NCI-H446 treated with DMSO at 0.1 percent for 48 hours (cell line): ENCODE measurements around the gene RTN4R.

Experiments
- DNase-seq: peaks from one replicate; lab custom pipeline; 2025; lab: John Stamatoyannopoulos, UW

RTN4R gene

DNA sequence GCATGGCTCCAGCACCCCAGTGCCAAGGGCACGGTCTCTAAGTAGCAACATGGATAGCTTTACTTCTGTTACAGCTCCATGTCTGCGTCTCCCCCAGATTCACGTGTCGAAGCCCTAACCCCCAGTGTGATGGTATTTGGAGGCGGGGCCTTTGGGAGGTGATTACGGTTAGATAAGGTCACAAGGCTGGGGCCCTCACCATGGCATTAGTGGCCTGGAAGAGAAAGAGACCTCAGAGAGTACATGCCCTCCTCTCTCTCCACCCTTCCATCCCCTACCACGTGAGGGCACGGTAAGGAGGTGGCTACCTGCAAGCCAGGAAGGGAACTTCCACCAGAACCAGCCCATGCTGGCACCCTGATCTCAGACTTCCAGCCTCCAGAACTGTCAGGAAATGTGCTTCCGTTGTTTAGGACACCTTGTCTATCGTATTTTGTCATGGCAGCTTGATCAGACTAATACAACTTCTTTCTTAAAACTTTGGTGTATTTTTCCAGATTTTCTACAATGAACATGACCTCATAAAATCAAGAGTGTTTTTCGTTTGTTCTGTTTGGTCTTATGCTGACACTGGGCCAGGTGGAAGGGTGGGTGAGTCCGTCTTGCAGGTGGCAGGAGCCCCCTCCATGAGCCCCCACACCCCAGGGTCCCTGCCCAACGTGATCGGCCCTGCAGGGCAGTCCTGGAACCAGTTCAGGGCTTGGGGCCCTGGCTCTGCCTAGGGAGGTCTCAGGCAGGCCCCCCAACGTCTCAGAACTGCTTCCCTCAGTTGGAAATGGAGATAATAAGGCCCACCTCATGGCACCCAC is 10.7 kb downstream of the RTN4R start:
- DNase-seq, result no peak

DNA sequence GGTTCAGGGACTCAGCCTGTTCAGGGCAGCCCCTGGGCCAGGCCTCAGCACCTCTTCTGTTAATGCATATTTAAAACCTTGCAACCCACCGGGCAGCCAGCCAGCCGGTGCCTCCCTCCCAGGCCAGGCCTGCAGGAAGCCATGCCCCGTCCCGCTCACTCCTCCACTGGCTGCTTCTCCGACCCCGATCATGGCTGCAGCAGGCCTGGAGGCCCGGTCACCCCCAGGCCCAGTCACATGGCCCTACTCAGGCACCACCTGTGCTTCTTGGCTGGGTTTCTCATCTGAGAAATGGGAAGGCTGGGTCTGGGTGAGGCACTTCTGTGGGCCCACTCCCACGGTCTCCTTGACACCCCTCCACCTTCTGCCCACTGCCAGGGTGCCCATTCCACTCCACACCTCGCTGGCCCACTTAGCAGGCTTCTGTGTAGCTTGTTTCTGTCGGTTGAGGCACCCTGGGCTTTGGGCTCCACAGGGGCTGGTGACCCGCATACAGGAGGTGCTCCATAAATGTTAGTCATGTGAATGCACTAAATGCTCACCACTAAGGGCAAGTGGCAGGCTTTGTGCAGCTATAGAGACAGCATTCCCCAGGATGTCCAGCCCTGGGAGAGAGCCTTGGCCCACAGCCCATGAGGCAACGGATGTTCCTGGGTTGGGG is 11.4 kb downstream of the RTN4R start:
- DNase-seq, result no peak

DNA sequence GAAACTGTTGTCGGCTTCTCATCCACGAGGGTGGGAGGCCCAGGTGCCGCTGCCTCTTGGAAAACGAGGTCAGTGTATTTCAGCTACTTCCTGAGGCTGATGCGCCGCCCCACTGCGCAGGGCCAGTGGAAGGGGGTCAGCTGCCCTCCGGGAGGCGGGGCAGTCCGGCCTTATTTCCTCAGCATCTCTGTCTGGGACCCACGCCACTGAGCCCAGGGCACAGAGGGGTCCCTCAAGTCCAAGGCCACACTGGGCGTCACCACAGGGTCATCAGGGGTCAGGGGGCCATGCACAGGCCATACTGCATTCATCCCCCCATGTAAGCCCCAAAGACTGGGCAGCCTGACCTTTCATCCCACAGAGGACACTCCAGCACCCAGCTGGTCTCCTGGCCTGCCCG is 12.1 kb downstream of the RTN4R start:
- no peak for DNase-seq

DNA sequence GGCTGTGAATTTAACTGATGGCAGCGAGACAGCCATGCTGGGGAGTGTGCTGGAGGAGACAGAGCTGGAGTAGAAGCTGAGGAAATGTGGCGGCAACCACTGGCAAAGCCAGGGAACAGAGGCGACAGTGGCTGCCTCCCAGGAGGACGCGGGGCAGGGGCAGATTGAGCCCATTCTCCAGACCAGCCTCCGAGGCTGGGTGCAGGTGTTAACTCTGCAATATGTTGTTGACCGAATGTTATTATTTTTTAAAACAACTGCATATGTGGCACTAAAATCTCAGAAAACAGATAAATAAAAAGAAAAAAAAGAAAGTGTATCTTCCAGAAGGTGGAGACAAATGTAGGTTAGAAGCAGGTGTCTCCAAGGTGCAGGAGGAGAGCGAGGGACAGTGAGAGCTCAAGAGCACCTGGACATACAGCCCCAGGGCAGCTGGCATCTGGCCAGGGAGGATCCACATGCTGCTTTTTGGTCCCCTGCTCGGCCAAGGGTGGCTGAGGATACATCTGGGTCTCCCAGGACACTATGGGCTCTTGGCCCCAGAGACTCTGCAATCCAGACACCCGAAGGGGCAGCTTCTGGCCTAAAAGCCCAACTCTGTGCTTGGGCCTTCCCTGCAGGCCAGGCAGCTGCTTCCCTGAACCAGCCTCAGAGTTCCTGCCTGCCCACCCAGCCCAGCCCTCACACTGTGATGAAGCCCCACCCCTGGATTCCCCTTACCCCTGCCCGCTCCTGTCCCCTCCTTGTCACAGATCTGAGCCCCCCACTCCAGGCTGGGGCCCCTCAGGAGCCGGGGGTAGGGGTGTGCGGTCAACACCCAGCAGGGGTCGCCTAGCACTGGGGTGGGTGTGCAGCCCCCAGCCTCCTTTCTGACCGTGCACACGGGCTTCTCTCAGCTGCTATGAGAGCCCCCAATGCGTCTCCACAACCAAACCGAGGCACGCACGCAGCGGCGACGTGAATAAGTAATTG is 12.9 kb downstream of the RTN4R start:
- DNase-seq, result no peak

DNA sequence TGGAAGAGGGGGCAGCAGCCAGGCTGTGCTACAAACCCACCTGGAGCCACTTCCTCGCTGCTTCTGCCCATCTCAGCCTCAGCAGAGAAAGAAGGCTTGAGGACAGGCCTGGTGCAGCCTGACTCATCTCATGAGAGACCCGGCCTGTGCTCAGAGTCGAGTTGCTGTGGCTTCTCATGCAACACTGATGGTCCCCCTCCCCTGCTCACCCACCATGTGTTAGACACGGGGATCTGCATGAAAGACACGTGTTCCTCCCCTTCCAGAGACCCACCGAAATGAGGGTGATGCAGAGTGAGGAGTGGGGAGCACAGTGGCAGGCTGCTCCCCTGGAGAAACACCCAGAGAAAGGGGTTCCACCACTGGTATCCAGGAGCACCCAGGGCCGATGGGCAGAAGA is 15.0 kb downstream of the RTN4R start:
- no peak for DNase-seq

DNA sequence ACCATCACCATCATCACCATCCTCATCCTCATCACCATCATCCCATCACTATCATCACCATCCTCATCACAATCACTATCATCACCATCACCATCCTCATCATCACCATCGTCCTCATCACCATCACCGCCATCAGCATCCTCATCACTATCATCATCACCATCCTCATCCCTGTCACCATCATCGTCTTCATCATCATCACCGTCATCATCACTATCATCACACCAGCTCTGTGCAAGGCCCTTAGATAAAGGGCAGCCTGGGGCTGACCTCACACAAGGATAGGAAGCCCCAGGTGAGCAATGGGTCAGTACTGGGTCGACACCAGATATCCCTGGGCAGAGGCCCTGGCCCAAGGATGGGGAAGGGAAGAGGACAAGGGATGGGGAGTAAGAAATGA is 16.1 kb downstream of the RTN4R start:
- DNase-seq, result no peak

DNA sequence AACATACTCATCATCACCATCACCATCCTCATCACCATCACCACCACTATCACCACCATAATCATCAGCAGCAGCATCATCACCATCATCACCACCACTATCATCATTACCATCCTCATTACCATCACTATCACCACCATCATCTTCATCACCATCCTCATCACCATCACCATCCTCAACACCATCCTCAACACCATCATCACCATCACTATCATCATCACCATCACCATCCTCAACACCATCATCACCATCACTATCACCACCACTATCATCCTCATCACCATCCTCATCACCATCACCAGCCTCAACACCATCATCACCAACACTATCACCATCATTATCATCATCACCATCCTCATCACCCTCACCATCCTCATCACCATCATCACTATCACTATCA is 16.6 kb downstream of the RTN4R start:
- no peak for DNase-seq

DNA sequence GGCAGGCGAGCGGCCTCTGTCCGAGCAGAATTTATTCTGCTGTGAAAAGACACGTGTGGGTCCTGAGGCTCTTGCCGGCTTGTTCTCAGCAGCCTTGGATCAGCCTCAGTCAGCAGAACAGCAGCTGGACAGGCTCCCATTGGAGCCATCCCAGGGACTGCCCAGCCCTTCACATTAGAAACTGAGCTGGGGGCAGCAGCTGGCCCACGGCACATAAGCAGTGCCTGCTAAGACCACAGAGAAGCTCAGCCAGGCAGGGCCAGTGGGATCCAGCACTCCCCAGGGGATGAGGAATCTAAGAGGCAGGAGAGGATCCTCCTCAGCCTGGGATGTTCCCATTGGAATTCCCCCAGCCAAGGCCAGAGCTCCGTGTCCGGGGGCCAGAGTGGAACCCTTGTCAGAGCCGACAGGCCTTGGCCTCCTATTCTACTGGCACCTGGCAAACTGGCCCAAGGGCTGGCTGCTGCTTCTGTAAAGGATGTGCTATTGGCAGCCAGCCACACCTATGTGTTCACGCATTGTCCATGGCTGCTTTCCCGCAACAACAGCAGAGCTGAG is 18.2 kb downstream of the RTN4R start:
- peak; percentile 60 for DNase-seq

DNA sequence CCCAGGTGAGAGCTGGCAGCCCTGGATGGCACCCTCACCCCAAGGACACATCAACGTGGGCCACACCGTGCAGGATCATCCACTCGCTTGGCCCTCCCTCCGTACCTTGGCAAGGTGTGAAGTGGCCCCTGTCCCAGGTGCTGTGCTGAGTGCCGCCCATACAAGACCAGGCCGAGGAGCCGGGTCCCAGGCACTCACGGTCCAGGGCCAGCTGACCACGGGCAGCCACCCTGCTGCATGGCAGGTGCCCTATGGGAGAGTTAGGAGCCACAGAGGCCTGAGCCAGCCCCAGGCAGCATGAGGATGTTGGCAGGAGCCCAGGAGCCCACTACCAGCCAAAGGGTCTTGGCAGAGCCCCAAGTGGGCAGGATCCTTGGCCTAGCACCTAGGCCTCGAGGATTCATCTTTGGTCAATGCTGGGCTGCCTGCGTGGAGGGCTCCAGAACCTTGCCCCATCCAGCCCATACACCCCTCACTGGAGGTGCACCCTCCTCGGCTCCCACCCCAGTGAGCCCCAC is 19.6 kb downstream of the RTN4R start:
- peak; percentile 37 for DNase-seq

DNA sequence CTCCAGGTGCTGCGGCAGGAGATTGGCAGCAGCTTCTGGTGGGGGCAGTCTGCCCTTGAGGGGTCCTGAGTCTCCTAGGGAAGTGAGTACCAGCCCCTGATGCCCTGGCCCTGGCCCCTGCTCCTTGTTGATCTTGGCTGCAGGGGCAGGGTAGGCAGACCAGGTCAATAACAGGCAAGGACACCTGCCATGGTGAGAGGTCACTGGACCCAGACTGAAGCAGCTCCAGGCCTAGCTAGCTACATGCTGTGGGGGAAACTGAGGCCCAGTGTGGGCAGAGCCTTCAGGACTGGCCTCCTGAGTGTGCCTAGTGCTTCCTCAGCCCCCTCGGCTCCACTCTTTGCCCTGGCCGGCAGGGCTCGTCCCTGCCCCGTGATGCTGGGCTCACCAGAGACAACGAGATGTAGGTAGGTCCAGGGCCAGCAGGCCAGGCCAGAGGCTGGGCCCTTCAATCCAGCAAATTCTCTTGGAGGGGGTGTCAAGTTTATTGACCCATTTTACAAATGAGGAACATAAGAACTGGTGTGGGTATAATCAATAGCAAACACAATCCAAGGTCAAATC is 20.4 kb downstream of the RTN4R start:
- no peak for DNase-seq

DNA sequence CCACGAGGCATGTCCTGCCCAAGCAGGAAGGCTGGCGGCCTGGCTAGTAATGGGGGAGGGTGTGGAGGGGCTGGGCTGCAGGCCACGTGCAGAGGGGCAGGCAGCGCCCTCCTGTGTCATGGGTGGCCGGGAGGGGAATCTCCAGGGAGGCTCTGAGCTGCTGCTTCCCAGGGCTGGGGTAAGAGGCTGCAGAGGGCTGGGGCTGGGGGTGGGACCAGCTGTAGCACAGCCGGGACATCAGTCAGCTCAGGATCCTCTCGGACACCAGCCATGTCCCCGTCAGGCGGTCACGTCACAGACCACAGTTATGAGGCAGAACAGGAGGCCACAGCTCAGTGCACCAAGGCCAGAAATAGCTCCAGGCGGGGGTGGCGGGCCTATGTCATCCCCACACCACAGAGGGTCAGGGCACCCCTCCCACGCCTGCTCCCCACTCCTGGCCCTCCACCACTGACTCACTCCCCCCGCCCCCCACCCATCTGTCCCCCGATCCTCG is 21.1 kb downstream of the RTN4R start:
- DNase-seq, result no peak

DNA sequence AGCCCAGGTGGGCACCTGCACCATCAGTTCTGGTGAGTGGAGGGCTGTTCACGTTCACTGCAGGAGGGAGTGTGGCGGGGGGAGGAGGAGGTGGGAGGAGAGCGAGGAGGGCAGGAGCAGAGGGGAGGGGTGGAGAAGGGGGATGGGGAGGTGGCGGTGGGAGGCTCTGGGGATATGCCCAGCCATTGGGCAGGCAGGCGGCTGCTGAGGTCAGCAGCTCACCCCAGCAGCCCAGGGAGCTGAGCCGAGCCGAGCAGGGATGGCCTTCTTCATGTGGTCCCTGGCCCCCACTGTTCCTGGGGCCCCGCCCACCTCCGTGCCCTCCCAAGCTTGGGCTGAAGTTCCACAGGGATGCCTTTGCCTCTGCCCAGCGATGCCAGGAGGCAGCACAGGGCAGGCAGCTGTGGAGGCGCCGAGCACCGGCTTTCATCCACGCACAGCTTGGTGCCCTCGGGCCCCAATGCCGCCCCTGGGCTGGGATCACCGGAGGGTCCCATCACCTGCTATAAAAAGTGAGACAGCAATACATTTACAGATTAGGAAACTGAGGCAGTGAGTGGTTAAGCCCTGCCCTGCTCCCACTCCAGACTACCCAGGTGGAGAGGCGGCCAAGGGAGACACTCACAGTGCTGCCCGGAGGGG is 21.6 kb downstream of the RTN4R start:
- DNase-seq, result no peak

DNA sequence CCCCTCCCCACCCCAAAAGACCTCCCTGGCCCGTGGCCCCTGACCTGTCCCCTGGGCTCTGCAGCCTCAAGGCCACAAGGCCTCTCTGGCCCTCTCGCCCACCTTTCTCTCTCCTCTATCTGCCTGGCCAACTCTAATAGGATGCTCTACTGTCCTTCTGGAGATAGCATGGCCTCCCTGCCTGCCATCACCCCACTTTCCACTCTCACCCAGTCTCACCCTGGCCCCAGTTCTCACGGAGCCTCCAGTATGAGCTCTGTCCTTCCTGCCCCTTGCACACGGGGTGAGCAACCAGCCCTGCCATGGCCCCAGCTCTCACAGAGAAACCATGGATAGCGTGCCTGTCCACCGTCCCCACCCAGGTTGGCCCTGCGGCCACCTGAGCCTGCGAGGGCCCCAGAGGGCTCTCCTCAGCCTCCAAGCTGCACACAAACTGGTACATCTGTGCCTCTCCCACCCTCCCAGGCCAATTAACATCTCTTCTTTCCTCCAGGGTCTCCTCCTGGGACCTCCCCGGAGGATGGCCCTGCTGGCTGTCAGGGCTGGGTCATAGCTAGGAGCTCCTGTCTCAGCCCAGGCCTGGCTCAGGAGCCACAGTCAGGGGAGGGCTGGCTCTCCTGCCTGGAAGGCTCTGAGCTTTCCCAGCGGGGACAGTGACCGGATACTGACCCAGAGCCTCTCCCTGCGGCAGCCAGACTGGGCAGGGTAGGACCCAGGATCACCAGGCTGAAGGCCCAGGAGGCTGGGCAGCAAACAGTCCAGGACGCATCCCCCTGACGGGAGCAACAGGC is 22.3 kb downstream of the RTN4R start:
- no peak for DNase-seq

DNA sequence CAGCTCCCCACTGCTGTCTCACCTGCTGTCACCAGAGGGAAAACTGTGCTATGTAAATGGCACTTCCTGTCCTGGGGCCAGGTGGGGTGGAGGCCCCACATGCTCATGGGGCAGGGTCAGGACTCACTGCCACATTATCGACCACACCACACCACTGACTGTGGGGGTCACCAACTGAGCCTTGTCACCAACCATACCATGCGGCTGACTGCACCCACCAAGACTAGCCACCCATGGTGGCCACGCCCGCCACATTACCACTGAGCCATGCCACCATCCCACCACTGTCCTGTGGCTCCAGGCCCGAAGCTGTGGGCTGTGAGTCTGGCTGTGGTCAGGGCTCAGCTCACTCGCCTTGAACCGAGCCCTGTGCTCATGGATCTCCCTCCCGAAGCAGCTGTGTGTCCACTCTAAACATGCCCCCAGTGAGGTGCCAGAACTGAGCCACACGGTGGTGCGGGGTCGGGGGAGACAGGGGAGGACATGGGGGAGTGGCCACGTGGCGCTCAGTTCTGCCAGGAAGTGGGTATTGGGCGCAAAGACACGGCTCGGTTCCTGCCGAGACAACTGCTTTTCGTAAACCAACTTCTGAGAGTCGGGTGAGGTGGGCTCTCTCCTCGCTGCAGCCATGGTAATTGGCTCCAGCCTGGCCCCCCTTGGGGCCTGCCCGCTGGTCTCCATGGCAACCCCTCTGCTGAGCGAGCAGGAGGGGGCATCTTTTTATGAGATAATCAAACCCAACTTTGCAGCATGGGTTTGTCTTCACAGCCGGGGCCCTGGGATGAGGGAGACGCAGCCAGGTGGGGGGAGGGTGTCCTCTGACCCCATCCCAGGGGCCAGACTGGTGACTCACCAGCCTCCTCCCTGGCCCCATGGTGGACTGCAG is 23.2 kb downstream of the RTN4R start:
- DNase-seq, result no peak

DNA sequence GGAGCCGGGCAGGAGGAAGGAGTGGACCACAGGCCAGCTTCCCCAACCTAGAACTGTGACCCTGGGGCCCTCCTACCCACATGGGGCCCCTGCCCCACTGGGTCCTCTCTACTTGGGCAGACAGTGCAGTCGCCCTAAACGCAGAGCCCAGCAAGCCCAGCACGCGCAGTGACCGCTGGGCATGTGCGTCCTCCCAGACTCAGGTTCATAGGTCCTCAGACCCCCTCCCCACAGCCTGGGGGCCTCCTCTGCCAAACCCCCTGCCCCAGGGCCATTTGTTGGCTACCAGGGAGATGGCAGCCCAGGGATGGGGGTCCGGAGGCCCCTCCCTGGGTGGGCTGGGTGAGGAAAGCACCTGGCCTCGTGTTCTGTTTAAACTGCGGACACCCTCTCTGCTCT is 23.9 kb downstream of the RTN4R start:
- no peak for DNase-seq

DNA sequence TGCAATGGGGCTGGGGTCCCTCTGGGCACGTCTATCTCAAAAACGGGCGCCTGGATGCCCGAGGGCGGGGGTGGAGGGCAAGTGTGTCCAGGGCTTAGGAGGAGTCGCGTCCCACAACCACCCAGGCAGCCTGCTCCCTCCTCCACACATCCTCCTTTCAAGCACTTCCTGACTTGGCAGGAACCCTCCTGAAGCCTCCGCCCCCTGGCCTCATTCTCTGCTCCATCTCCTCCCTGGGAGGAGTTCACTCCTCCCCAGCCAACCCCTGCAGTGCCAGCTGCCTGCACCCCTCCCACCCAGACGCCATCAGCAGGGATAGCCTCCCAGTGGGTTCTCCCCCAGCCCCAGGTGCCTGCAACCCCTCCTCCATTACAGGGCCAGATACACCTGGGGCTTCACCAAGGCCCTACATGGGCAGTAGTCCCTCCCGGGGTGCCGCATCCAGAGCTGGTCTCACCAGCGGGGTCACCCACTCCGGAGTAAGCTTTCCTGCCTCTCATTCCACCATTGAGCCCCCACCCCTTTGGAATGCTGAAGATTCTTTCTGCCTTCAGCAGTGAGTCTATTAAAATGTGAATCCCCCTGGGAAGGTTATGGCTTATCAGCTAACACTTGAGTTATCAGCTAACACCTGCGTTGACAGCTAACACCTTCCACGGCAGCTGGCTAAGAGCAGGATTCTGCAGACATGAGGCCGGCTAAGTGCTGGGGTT is 24.4 kb downstream of the RTN4R start:
- DNase-seq, result peak; percentile 74

DNA sequence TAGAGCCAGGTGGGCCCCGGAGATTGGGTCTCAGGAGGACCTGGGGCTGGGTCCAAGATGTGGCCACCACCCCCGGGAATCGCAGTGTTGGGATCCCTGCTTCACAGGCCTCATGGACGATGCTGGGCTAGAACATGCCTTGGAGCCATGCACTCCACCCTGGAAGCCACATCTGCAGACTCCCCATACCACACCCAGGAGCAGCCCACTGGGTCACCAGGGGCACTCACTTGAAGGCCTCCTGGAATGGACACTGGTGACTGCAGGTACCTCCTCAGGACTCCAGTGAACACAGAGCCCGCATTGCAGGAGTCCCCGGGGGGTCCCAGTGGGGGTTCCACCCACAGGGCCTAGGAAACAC is 25.0 kb downstream of the RTN4R start:
- DNase-seq, result no peak

DNA sequence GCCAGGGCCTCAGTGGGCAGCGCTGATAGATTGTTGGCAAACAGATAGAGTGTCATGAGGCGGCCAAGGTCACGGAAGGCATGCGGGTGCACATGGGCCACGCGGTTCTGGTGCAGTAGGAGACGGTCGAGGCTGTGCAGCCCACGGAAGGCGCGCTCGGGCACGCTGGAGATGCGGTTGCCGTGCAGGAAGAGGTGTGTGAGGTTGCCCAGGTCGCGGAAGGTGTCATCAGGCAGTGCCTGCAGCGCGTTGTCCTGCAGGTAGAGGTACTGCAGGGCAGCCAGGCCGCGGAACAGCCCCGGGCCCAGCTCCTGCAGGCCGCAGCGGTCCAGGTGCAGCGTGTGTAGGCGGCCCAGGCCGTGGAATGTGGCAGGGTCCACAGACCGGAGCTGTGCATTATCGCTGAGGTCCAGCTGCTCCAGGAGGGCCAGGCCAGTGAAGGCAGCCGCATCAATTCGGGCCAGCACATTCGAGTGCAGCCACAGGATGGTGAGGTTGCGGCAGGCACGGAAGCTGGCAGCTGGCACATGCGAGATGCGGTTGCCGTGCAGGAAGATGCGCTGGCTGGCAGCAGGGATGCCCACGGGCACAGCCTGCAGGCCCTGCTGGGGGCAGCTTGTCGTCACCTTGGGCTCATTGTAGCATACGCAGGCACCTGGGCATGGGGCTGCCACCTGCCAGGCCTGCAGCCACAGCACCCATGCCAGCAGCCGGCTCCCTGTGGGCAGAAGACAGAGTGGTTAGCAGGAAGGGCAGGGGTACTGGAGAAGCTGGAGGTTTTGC is 25.5 kb downstream of the RTN4R start:
- DNase-seq, result no peak
